Natural killer cell (primary cell): ENCODE results near the gene WASF2. TPM values are rescaled to one million over a fixed set of nuclear protein-coding genes. Genes with fewer than 3 reads are reported as not detected.

Experiments used
- ATAC-seq, 3 donors: fragments of 150-1000 bp in 2 of 3; fragments of 200-7000 bp in 1 of 3; cut with Tn5 transposase; 1 replicate in 1 of 3; 2 replicates in 2 of 3; pipeline ENCODE4 v1.10.0; 2021; ENCODE audit warnings: mild to moderate bottlenecking in 2 of 3, moderate library complexity in 2 of 3
- DNase-seq, 2 donors: peaks; one replicate each; pipeline versions ENCODE4 v3.0.0 to v3.0.0-alpha.2; 2013 to 2021; ENCODE audit warnings: mixed read lengths in 1 of 2
- H3K27ac ChIP-seq: one replicate; pipeline ENCODE4 v1.5.1; 2013; ENCODE audit warnings: mild to moderate bottlenecking, low read length
- H3K27me3 ChIP-seq: one replicate; pipeline ENCODE4 v1.6.1; 2013; ENCODE audit warnings: low read length; ENCODE audit not compliant: control insufficient read depth, insufficient read depth
- H3K36me3 ChIP-seq: one replicate; pipeline ENCODE4 v1.6.1; 2013; ENCODE audit warnings: low read length; ENCODE audit not compliant: control insufficient read depth, insufficient read depth
- H3K4me1 ChIP-seq: one replicate; pipeline ENCODE4 v1.6.1; 2013; ENCODE audit warnings: low read length; ENCODE audit not compliant: control insufficient read depth, insufficient read depth
- H3K4me3 ChIP-seq: one replicate; pipeline ENCODE4 v1.5.1; 2013; ENCODE audit warnings: low read length
- H3K9me3 ChIP-seq: one replicate; pipeline ENCODE4 v1.6.1; 2013; ENCODE audit warnings: low read length; ENCODE audit not compliant: control insufficient read depth, insufficient read depth
- H3K27ac Mint-ChIP-seq, 2 donors: one replicate each; pipeline ENCODE4 v1.8.0; 2022; ENCODE audit warnings: mild to moderate bottlenecking in 2 of 2, mixed read lengths in 2 of 2, moderate library complexity in 1 of 2
- H3K27me3 Mint-ChIP-seq, 2 donors: one replicate each; pipeline ENCODE4 v1.8.0; 2022; ENCODE audit warnings: low read depth in 2 of 2, mixed read lengths in 2 of 2
- H3K36me3 Mint-ChIP-seq: one replicate; pipeline ENCODE4 v1.8.0; 2022; ENCODE audit warnings: mixed read lengths
- H3K4me1 Mint-ChIP-seq, 2 donors: one replicate each; pipeline ENCODE4 v1.8.0; 2022; ENCODE audit warnings: mixed read lengths in 2 of 2
- H3K4me3 Mint-ChIP-seq: one replicate; pipeline ENCODE4 v1.8.0; 2022; ENCODE audit warnings: mild to moderate bottlenecking, moderate library complexity, mixed read lengths
- H3K9me3 Mint-ChIP-seq, 2 donors: one replicate each; pipeline ENCODE4 v1.8.0; 2022; ENCODE audit warnings: mixed read lengths in 2 of 2
- CTCF ChIP-seq: fragments of 200-600 bp; IDR thresholded peaks from one replicate; pipeline ENCODE4 v1.8.0; 2022; ENCODE audit warnings: antibody characterized with exemption
- WGBS: methylation state at CpG from one replicate; pipeline ENCODE4 v1.1.7; 2013; ENCODE audit warnings: missing lambda C conversion rate; ENCODE audit not compliant: insufficient coverage; 5-methylcytosine and 5-hydroxymethylcytosine counted together
- intact Hi-C: fragments of 100-400 bp; cut with micrococcal nuclease; formaldehyde crosslinking; loops from one replicate; pipeline ENCODE4 v1.14.2; 2022
- total RNA-seq, 4 donors: library from RNA; stranded (reverse); fragments of 120-200 nt in 1 of 4; gene quantifications; one replicate each; pipeline versions ENCODE4 v1.2.3 to v1.2.4, GENCODE V29; 2013 to 2022

Gene WASF2
- total RNA-seq, 3 donors from 2014 or later (not counting 1 experiment from before 2014, with no cell fraction given) = 137 to 153 (median 143) TPM

GRCh38 chr1:27379564-27380122, 110.3 kb downstream of the WASF2 start:
- no peak for TF ChIP-seq CTCF
- Histone ChIP-seq H3K27ac (no peak overlapping the region), H3K4me3 (no peak overlapping the region), H3K27me3 (no peaks in the 10 kb centered on the region), H3K9me3 (no peaks in the 10 kb centered on the region), H3K36me3 (no peaks in the 10 kb centered on the region), H3K4me1 (no peaks in the 10 kb centered on the region)
- Mint-ChIP-seq H3K27me3 (peaks cover 0 to 8% of the 10 kb centered on the region in 2 donors), H3K4me1 (no peaks in the 10 kb centered on the region), H3K36me3 (no peaks in the 10 kb centered on the region), H3K27ac (no peak overlapping the region), H3K4me3 (no peak overlapping the region), H3K9me3 (no peaks in the 10 kb centered on the region)
- 87% methylated on average over 11 of the region's 11 CpGs for WGBS
- ATAC-seq (no peak), DNase-seq (no peak)
- intact Hi-C loops = no loop called here

GRCh38 chr1:27377760-27378495, 112.0 kb downstream of the WASF2 start:
- no peaks in the 10 kb centered on the region for H3K9me3 Mint-ChIP-seq
- Histone ChIP-seq H3K9me3 (no peaks in the 10 kb centered on the region), H3K27me3 (no peaks in the 10 kb centered on the region), H3K36me3 (no peaks in the 10 kb centered on the region), H3K4me1 (no peaks in the 10 kb centered on the region), H3K4me3 (no peak overlapping the region), H3K27ac (no peak overlapping the region)
- intact Hi-C loops = no loop called here
- H3K4me1 Mint-ChIP-seq = no peaks in the 10 kb centered on the region
- H3K27ac Mint-ChIP-seq = peak overlapping the region in 1 of 2 donors; percentile 23
- H3K4me3 Mint-ChIP-seq = no peak overlapping the region
- DNase-seq (no peak), ATAC-seq (no peak)
- H3K27me3 Mint-ChIP-seq = peaks cover 0 to 8% of the 10 kb centered on the region in 2 donors
- no peak for TF ChIP-seq CTCF
- 91% methylated on average over 11 of the region's 12 CpGs for WGBS
- H3K36me3 Mint-ChIP-seq = no peaks in the 10 kb centered on the region

GRCh38 chr1:27374362-27375086, 115.4 kb downstream of the WASF2 start, which contains the start of gene FCN3:
TSS of gene FCN3 (minus strand) at chr1:27374824. CDS start at chr1:27374818, 6 bp downstream.
- intact Hi-C loops = no loop called here
- Mint-ChIP-seq H3K9me3 (no peaks in the 10 kb centered on the region), H3K36me3 (no peaks in the 10 kb centered on the region), H3K4me3 (no peak within 1 kb of the TSS), H3K4me1 (no peaks in the 10 kb centered on the region), H3K27ac (no peak within 1 kb of the TSS), H3K27me3 (peaks cover 0 to 3% of the 10 kb centered on the region in 2 donors)
- no peak within 1 kb of the TSS for H3K4me3 ChIP-seq
- WGBS = 97% methylated on average over 4 of the region's 4 CpGs
- no peak for DNase-seq
- H3K36me3 ChIP-seq = no peaks in the 10 kb centered on the region
- H3K4me1 ChIP-seq = peaks cover 10% of the 10 kb centered on the region
- no peak for TF ChIP-seq CTCF
- no peaks in the 10 kb centered on the region for H3K9me3 ChIP-seq
- no peaks in the 10 kb centered on the region for H3K27me3 ChIP-seq
- no peak for ATAC-seq
- H3K27ac ChIP-seq = no peak within 1 kb of the TSS
